HG02571 (cell line): ENCODE measurements around the gene MPST.
A peak's percentile ranks its signal among the peaks of the same experiment; 100 is the strongest.
"Not testable (repeated sequence)": the region's sequence is repeated elsewhere in the genome, so short reads cannot be mapped to it uniquely, and the experiment has no call there.

ENCODE experiments used
- ATAC-seq: cut with Tn5 transposase; IDR thresholded peaks from one replicate; pipeline ENCODE4 v1.9.1; 2021; ENCODE audit warnings: mild to moderate bottlenecking, moderate library complexity; ENCODE audit not compliant: unreplicated experiment

The MPST gene

GRCh38 chr22:37019309-37020191 lies at the start of gene MPST, which contains the start of gene TST:
TSS of gene MPST (plus strand) at chr22:37019742. CDS start at chr22:37019837, 95 bp downstream.
TSS of gene TST (minus strand) at chr22:37019447. CDS start at chr22:37018732, 715 bp downstream.
- ATAC-seq: peak; percentile 51

- ATAC-seq: no peak
These were observed 48.0 kb upstream of the MPST start for GRCh38 chr22:36971341-36972125.

GRCh38 chr22:36976606-36977005 lies 42.9 kb upstream of the MPST start:
- ATAC-seq: no peak

- ATAC-seq: no peak
These were observed 42.1 kb upstream of the MPST start for GRCh38 chr22:36977401-36977861.

- peak; percentile 62 for ATAC-seq
These were observed 41.4 kb upstream of the MPST start for GRCh38 chr22:36977947-36978660.

GRCh38 chr22:36979016-36979910 lies 40.3 kb upstream of the MPST start:
- no peak for ATAC-seq

- no peak for ATAC-seq
These were observed 38.2 kb upstream of the MPST start for GRCh38 chr22:36981247-36981775.

- no peak for ATAC-seq
These were observed 37.4 kb upstream of the MPST start for GRCh38 chr22:36982136-36982535.

- no peak for ATAC-seq
These were observed 34.2 kb upstream of the MPST start for GRCh38 chr22:36985211-36985889.

- ATAC-seq: no peak
These were observed 33.2 kb upstream of the MPST start for GRCh38 chr22:36986242-36986821.

- ATAC-seq: no peak
These were observed 31.3 kb upstream of the MPST start for GRCh38 chr22:36988075-36988832.

- ATAC-seq: not testable (repeated sequence)
These were observed 30.5 kb upstream of the MPST start for GRCh38 chr22:36989012-36989411.

- ATAC-seq: no peak
These were observed 29.1 kb upstream of the MPST start for GRCh38 chr22:36990457-36990856.

- ATAC-seq: no peak
These were observed 28.3 kb upstream of the MPST start for GRCh38 chr22:36991206-36991605.

- ATAC-seq: no peak
These were observed 21.8 kb upstream of the MPST start for GRCh38 chr22:36997746-36998145.

- ATAC-seq: no peak
These were observed 20.8 kb upstream of the MPST start for GRCh38 chr22:36998620-36999351.

- ATAC-seq: no peak
These were observed 20.1 kb upstream of the MPST start for GRCh38 chr22:36999463-36999862.
